ENCODE results near the gene SLC35F3.
"Not testable (repeated sequence)": the region's sequence is repeated elsewhere in the genome, so short reads cannot be mapped to it uniquely, and the experiment has no call there.

- not testable (repeated sequence) for TF ChIP-seq CTCF (IDR thresholded peaks at IDR 0.05; ENCODE audit: low read depth, low read length, poor library complexity, severe bottlenecking); EZH2phosphoT487 (IDR thresholded peaks at IDR 0.05; ENCODE audit: borderline replicate concordance, low read length)
These were observed 247.9 kb downstream of the SLC35F3 start for GRCh38 chr1:234152344-234152743.
